ENCODE data around the gene CRYM.

- TF ChIP-seq CTCF (conservative IDR thresholded peaks at IDR 0.05), result no peak
- no peak for TF ChIP-seq ZFX (IDR thresholded peaks at IDR 0.05)
Observed at GRCh38 chr16:21250072-21250923, 27.8 kb downstream of the CRYM start.
